HUES6 (cell line): ENCODE data around the gene TRIM28.

Experiments used
- H3K27ac ChIP-seq: 2 replicates; pipeline ENCODE4 v1.7.0; 2013; ENCODE audit warnings: low read depth, mild to moderate bottlenecking, low read length, inconsistent platforms
- H3K27me3 ChIP-seq: 2 replicates; pipeline ENCODE4 v1.6.1; 2013; ENCODE audit warnings: low read length; ENCODE audit not compliant: control insufficient read depth, insufficient read depth
- H3K36me3 ChIP-seq: 2 replicates; pipeline ENCODE4 v1.6.1; 2013; ENCODE audit warnings: low read length; ENCODE audit not compliant: control insufficient read depth, insufficient read depth
- H3K4me1 ChIP-seq: 2 replicates; pipeline ENCODE4 v1.6.1; 2013; ENCODE audit warnings: low read length; ENCODE audit not compliant: control insufficient read depth, insufficient read depth
- H3K4me3 ChIP-seq: 2 replicates; pipeline ENCODE4 v1.5.1; 2013; ENCODE audit warnings: low read depth, low read length
- H3K9ac ChIP-seq: one replicate; pipeline ENCODE4 v1.6.1; 2013; ENCODE audit warnings: mild to moderate bottlenecking, low read length
- H3K9me3 ChIP-seq: 2 replicates; pipeline ENCODE4 v1.6.1; 2013; ENCODE audit warnings: low read depth, low read length; ENCODE audit not compliant: control insufficient read depth, insufficient read depth

TRIM28 gene

GRCh38 chr19:58552655-58553054 lies 8.8 kb downstream of the TRIM28 start:
- Histone ChIP-seq H3K27me3 (no peaks in the 10 kb centered on the region), H3K4me3 (no peak overlapping the region), H3K36me3 (peaks cover 72% of the 10 kb centered on the region), H3K9ac (no peak overlapping the region), H3K27ac (no peak overlapping the region), H3K9me3 (no peaks in the 10 kb centered on the region), H3K4me1 (peaks cover 20% of the 10 kb centered on the region)

GRCh38 chr19:58553799-58554493 lies 10.1 kb downstream of the TRIM28 start:
- H3K4me3 ChIP-seq = peak overlapping the region; percentile 74
- H3K27me3 ChIP-seq = no peaks in the 10 kb centered on the region
- peaks cover 20% of the 10 kb centered on the region for H3K4me1 ChIP-seq
- peak overlapping the region; percentile 80 for H3K9ac ChIP-seq
- H3K36me3 ChIP-seq = peaks cover 59% of the 10 kb centered on the region
- H3K9me3 ChIP-seq = no peaks in the 10 kb centered on the region
- H3K27ac ChIP-seq = peak overlapping the region; percentile 42

- Histone ChIP-seq H3K9me3 (no peaks in the 10 kb centered on the region), H3K27ac (peak within 1 kb of the TSS; percentile 64), H3K27me3 (no peaks in the 10 kb centered on the region), H3K36me3 (peaks cover 51% of the 10 kb centered on the region), H3K9ac (peak within 1 kb of the TSS; percentile 80), H3K4me1 (peaks cover 22% of the 10 kb centered on the region), H3K4me3 (peak within 1 kb of the TSS; percentile 74)
Observed at GRCh38 chr19:58554494-58555368, 10.9 kb downstream of the TRIM28 start, which contains the start of gene CHMP2A. CHMP2A (minus strand) TSS chr19:58555105; CDS start chr19:58554212, 893 bp downstream.

- H3K27me3 ChIP-seq = no peaks in the 10 kb centered on the region
- H3K9me3 ChIP-seq = no peaks in the 10 kb centered on the region
- peak overlapping the region; percentile 80 for H3K9ac ChIP-seq
- peak overlapping the region; percentile 64 for H3K27ac ChIP-seq
- H3K4me1 ChIP-seq = peaks cover 25% of the 10 kb centered on the region
- H3K4me3 ChIP-seq = peak overlapping the region; percentile 74
- peaks cover 44% of the 10 kb centered on the region for H3K36me3 ChIP-seq
Observed at GRCh38 chr19:58555369-58555885, 11.6 kb downstream of the TRIM28 start.

- H3K4me1 ChIP-seq = peaks cover 25% of the 10 kb centered on the region
- no peak overlapping the region for H3K9ac ChIP-seq
- peaks cover 38% of the 10 kb centered on the region for H3K36me3 ChIP-seq
- H3K27me3 ChIP-seq = peaks cover 6% of the 10 kb centered on the region
- no peaks in the 10 kb centered on the region for H3K9me3 ChIP-seq
- H3K4me3 ChIP-seq = no peak overlapping the region
- no peak overlapping the region for H3K27ac ChIP-seq
Observed at GRCh38 chr19:58555920-58556621, 12.2 kb downstream of the TRIM28 start.

GRCh38 chr19:58556622-58557220 lies 12.9 kb downstream of the TRIM28 start:
- H3K4me1 ChIP-seq = peaks cover 25% of the 10 kb centered on the region
- peak overlapping the region; percentile 86 for H3K9ac ChIP-seq
- H3K4me3 ChIP-seq = peak overlapping the region; percentile 81

GRCh38 chr19:58557221-58558065 lies 13.6 kb downstream of the TRIM28 start:
- Histone ChIP-seq H3K4me3 (peak overlapping the region; percentile 81), H3K9me3 (no peaks in the 10 kb centered on the region), H3K36me3 (peaks cover 24% of the 10 kb centered on the region), H3K27me3 (peaks cover 19% of the 10 kb centered on the region), H3K27ac (peak overlapping the region; percentile 56; the same call in 1 of the 2 replicates), H3K4me1 (peaks cover 32% of the 10 kb centered on the region), H3K9ac (peak overlapping the region; percentile 86)

More at GRCh38 chr19:58556622-58557220, 12.9 kb downstream of the TRIM28 start:
- no peak overlapping the region for H3K27ac ChIP-seq
- no peaks in the 10 kb centered on the region for H3K9me3 ChIP-seq
- H3K27me3 ChIP-seq = peaks cover 12% of the 10 kb centered on the region
- H3K36me3 ChIP-seq = peaks cover 31% of the 10 kb centered on the region

- no peaks in the 10 kb centered on the region for H3K9me3 ChIP-seq
- peak within 1 kb of the TSS; percentile 86 for H3K9ac ChIP-seq
- H3K4me3 ChIP-seq = peak within 1 kb of the TSS; percentile 81
- H3K27me3 ChIP-seq = peaks cover 26% of the 10 kb centered on the region
- H3K27ac ChIP-seq = peak within 1 kb of the TSS; percentile 98
- H3K4me1 ChIP-seq = peaks cover 32% of the 10 kb centered on the region
- peaks cover 18% of the 10 kb centered on the region for H3K36me3 ChIP-seq
Observed at GRCh38 chr19:58558066-58558622, 14.3 kb downstream of the TRIM28 start, which contains the start of gene UBE2M. UBE2M (minus strand) TSS chr19:58558611; CDS start chr19:58558381, 230 bp downstream.

GRCh38 chr19:58558623-58559274 lies 14.9 kb downstream of the TRIM28 start:
- peaks cover 33% of the 10 kb centered on the region for H3K4me1 ChIP-seq
- H3K9me3 ChIP-seq = no peaks in the 10 kb centered on the region

More at GRCh38 chr19:58558623-58559274, 14.9 kb downstream of the TRIM28 start:
- Histone ChIP-seq H3K9ac (peak overlapping the region; percentile 82), H3K36me3 (peaks cover 13% of the 10 kb centered on the region), H3K27ac (peak overlapping the region; percentile 98), H3K4me3 (peak overlapping the region; percentile 81), H3K27me3 (peaks cover 33% of the 10 kb centered on the region)
